BE2C (cell line): ENCODE data around the gene HPCAL1.

Experiments used
- DNase-seq: peaks from one replicate; pipeline ENCODE4 v3.0.0-alpha.2; 2020
- H3K27me3 ChIP-seq: fragments of 250-450 bp; sonication (Bioruptor Pico); 2 replicates; pipeline ENCODE4 v1.5.1; 2020; ENCODE audit warnings: mild to moderate bottlenecking
- H3K36me3 ChIP-seq: fragments of 250-450 bp; sonication (Bioruptor Pico); 2 replicates; pipeline ENCODE4 v1.5.1; 2020; ENCODE audit warnings: mild to moderate bottlenecking
- H3K4me1 ChIP-seq: fragments of 250-450 bp; sonication (Bioruptor Pico); 2 replicates; pipeline ENCODE4 v1.5.1; 2020
- H3K4me3 ChIP-seq: 2 replicates; pipeline ENCODE4 v1.5.1; 2011; ENCODE audit warnings: low read depth, low read length
- H3K9me3 ChIP-seq: fragments of 250-450 bp; sonication (Bioruptor Pico); 2 replicates; pipeline ENCODE4 v1.5.1; 2020
- CTCF ChIP-seq: IDR thresholded peaks from 2 replicates; pipeline ENCODE4 v1.5.1; 2012; ENCODE audit warnings: mild to moderate bottlenecking, low read depth, low read length

The HPCAL1 gene

GRCh38 chr2:10431797-10432196 is 129.1 kb downstream of the HPCAL1 start:
- Histone ChIP-seq H3K4me3 (no peak overlapping the region), H3K36me3 (peaks cover 3% of the 10 kb centered on the region; the same call in 1 of the 2 replicates), H3K4me1 (no peaks in the 10 kb centered on the region), H3K9me3 (no peaks in the 10 kb centered on the region), H3K27me3 (no peaks in the 10 kb centered on the region)
- no peak for TF ChIP-seq CTCF
- DNase-seq: no peak

DNA sequence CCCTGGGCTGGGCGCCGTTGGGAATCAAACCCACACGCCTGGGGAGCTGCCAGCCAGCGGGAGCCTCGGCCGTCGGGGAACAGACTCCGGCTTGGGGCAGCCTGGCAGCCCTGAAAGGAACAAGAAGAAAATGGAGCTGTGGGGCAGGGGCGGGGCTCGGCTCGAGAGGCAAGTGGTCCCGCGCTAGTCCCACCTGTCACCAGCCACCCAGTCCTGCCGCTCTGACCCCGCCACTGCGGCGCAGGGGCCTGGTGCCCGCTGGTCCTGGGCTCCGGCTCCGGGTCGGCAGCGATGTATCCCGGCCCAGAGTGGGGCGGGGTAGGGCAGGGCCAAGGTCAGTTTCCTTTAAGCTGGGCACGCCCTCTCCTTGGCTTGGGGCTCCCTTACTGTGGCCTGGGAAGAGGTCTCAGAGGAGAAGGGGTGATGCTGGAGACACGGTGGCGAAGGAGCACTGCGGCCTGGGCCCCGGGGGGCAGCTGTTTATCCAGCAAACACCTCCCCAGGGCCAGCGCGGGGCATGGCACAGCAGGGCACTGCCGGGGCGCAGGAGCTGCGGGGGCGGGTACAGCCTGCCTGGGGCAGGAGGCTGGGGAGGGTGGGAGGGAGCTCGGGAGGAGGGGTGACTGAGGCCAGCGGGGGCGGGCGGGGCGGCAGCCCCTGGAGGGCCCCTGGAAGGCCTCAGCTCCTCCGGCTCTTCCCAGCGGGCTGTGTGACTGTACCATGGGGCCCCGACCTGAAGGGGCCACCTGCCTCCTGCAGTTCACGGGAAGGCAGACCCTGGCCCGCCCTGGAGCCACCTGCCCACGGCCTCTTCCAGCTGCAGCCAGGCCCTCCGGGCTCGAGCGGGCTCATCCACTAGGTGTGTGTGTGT is 129.8 kb downstream of the HPCAL1 start:
- DNase-seq: no peak
- Histone ChIP-seq H3K4me3 (no peak overlapping the region), H3K36me3 (no peaks in the 10 kb centered on the region), H3K27me3 (no peaks in the 10 kb centered on the region), H3K4me1 (no peaks in the 10 kb centered on the region), H3K9me3 (no peaks in the 10 kb centered on the region)
- no peak for TF ChIP-seq CTCF

GRCh38 chr2:10433264-10433946 is 130.7 kb downstream of the HPCAL1 start:
- Histone ChIP-seq H3K9me3 (no peaks in the 10 kb centered on the region), H3K36me3 (no peaks in the 10 kb centered on the region)
- no peak for TF ChIP-seq CTCF

GRCh38 chr2:10433947-10434885 is 131.5 kb downstream of the HPCAL1 start:
- no peaks in the 10 kb centered on the region for H3K9me3 ChIP-seq
- H3K4me1 ChIP-seq: no peaks in the 10 kb centered on the region
- no peaks in the 10 kb centered on the region for H3K27me3 ChIP-seq
- no peak for TF ChIP-seq CTCF
- H3K4me3 ChIP-seq: no peak overlapping the region
- peaks cover 3% of the 10 kb centered on the region for H3K36me3 ChIP-seq
- DNase-seq: no peak

More at GRCh38 chr2:10433264-10433946, 130.7 kb downstream of the HPCAL1 start:
- no peaks in the 10 kb centered on the region for H3K4me1 ChIP-seq
- no peaks in the 10 kb centered on the region for H3K27me3 ChIP-seq
- no peak overlapping the region for H3K4me3 ChIP-seq
- no peak for DNase-seq

DNA sequence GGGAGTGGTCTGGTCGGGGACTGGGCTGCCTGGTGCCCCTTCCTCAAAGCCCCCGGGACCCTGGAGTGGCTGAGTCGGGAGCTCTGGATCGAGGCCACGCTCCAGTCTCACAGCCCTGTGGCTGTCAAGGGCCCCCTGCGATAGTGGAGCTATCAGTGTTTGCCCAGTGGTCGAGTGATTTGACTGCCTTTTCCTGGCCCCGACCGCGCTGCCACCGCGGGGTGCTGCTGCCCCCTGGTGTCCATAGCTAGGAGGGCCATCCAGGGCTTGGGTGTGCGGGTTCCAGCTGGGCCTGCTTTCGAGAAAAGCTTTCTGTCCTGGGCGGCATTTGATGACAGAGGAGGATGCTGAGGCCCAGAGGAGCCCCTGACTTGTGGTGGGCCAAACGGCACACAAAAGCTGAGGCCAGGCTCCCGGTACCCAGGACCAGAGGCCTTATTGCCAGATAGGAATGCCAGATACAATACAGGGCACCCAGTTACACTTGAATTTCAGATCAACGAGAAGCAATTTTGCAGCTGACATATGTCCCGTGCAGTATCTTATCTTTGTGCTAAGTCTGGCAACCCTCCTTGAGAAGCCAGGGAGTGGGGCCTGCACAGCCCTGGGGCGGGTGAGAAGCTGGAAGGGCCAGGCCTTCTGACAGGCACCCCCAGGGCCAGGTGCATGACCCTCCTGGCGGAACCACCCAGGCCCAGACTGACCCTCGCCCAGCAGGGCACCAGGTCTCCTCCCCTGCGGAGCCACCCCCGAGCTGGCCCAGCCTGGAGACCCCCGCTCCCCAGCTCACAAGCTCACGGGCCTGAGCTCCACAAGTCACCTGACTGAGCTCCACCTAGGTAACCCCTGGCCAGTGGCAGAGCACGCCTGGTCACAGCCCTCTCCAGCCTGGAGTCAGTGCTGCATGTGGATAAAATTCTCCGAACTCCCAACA is 132.4 kb downstream of the HPCAL1 start:
- no peaks in the 10 kb centered on the region for H3K4me1 ChIP-seq
- H3K27me3 ChIP-seq: no peaks in the 10 kb centered on the region
- peak; percentile 88 for DNase-seq
- H3K9me3 ChIP-seq: no peaks in the 10 kb centered on the region
- H3K36me3 ChIP-seq: peaks cover 12% of the 10 kb centered on the region
- no peak overlapping the region for H3K4me3 ChIP-seq
- TF ChIP-seq CTCF: peak; percentile 95
